Measurements from ENCODE around the gene CMA1.
"Not testable (repeated sequence)": the region's sequence is repeated elsewhere in the genome, so short reads cannot be mapped to it uniquely, and the experiment has no call there.

Gene CMA1

GRCh38 chr14:24508155-24508840 lies at the start of gene CMA1:
CMA1 (minus strand) TSS chr14:24508265; CDS start chr14:24508235, 30 bp downstream.
- ATAC-seq (replicated peaks; ENCODE audit: extremely low read depth, poor library complexity, severe bottlenecking) (no peak), DNase-seq (ENCODE audit: low spot score in 2 of 2) (no peak)
- H3K4me1 Mint-ChIP-seq = no peaks in the 10 kb centered on the region
- peaks cover 64% of the 10 kb centered on the region for H3K27me3 Mint-ChIP-seq
- no peaks in the 10 kb centered on the region for H3K36me3 Mint-ChIP-seq (ENCODE audit: insufficient read depth)
- H3K9me3 Mint-ChIP-seq = peaks cover 4% of the 10 kb centered on the region
- no peak within 1 kb of the TSS for H3K27ac Mint-ChIP-seq (ENCODE audit: low read depth)
- H3K4me3 Mint-ChIP-seq = no peak within 1 kb of the TSS

GRCh38 chr14:24556756-24557155 lies 48.7 kb upstream of the CMA1 start:
- no peak overlapping the region for H3K4me3 Mint-ChIP-seq
- no peak for DNase-seq (ENCODE audit: low spot score in 2 of 2)
- no peaks in the 10 kb centered on the region for H3K4me1 Mint-ChIP-seq
- peaks cover 4% of the 10 kb centered on the region for H3K9me3 Mint-ChIP-seq
- no peak for ATAC-seq (replicated peaks; ENCODE audit: extremely low read depth, poor library complexity, severe bottlenecking)
- no peaks in the 10 kb centered on the region for H3K36me3 Mint-ChIP-seq (ENCODE audit: insufficient read depth)
- H3K27me3 Mint-ChIP-seq = peaks cover 35% of the 10 kb centered on the region
- no peak overlapping the region for H3K27ac Mint-ChIP-seq (ENCODE audit: low read depth)

GRCh38 chr14:24549064-24549463 lies 41.0 kb upstream of the CMA1 start:
- Mint-ChIP-seq H3K9me3 (peaks cover 35% of the 10 kb centered on the region), H3K27me3 (peaks cover 29% of the 10 kb centered on the region)
- not testable (repeated sequence) for H3K27ac Mint-ChIP-seq (ENCODE audit: low read depth); H3K4me1 Mint-ChIP-seq; H3K4me3 Mint-ChIP-seq; DNase-seq (ENCODE audit: low spot score in 2 of 2); H3K36me3 Mint-ChIP-seq (ENCODE audit: insufficient read depth); ATAC-seq (replicated peaks; ENCODE audit: extremely low read depth, poor library complexity, severe bottlenecking)

GRCh38 chr14:24542346-24542936 lies 34.4 kb upstream of the CMA1 start:
- Mint-ChIP-seq H3K36me3 (ENCODE audit: insufficient read depth) (peaks cover 3% of the 10 kb centered on the region), H3K27ac (ENCODE audit: low read depth) (no peak overlapping the region), H3K9me3 (peaks cover 7% of the 10 kb centered on the region), H3K4me3 (no peak overlapping the region), H3K4me1 (no peaks in the 10 kb centered on the region), H3K27me3 (peaks cover 59% of the 10 kb centered on the region)
- ATAC-seq (replicated peaks; ENCODE audit: extremely low read depth, poor library complexity, severe bottlenecking) = no peak
- DNase-seq (ENCODE audit: low spot score in 2 of 2) = no peak

GRCh38 chr14:24535737-24536136 lies 27.7 kb upstream of the CMA1 start:
- ATAC-seq (replicated peaks; ENCODE audit: extremely low read depth, poor library complexity, severe bottlenecking) (no peak), DNase-seq (ENCODE audit: low spot score in 2 of 2) (no peak)
- H3K27ac Mint-ChIP-seq (ENCODE audit: low read depth) = no peak overlapping the region

GRCh38 chr14:24534286-24534685 lies 26.2 kb upstream of the CMA1 start:
- H3K4me3 Mint-ChIP-seq = no peak overlapping the region
- peaks cover 8% of the 10 kb centered on the region for H3K4me1 Mint-ChIP-seq
- no peak for DNase-seq (ENCODE audit: low spot score in 2 of 2)
- H3K27ac Mint-ChIP-seq (ENCODE audit: low read depth) = no peak overlapping the region
- ATAC-seq (replicated peaks; ENCODE audit: extremely low read depth, poor library complexity, severe bottlenecking) = no peak
- H3K27me3 Mint-ChIP-seq = peaks cover 20% of the 10 kb centered on the region
- H3K9me3 Mint-ChIP-seq = no peaks in the 10 kb centered on the region
- no peaks in the 10 kb centered on the region for H3K36me3 Mint-ChIP-seq (ENCODE audit: insufficient read depth)

More at GRCh38 chr14:24535737-24536136, 27.7 kb upstream of the CMA1 start:
- Mint-ChIP-seq H3K4me1 (peaks cover 8% of the 10 kb centered on the region), H3K4me3 (no peak overlapping the region), H3K9me3 (no peaks in the 10 kb centered on the region), H3K27me3 (peaks cover 35% of the 10 kb centered on the region), H3K36me3 (ENCODE audit: insufficient read depth) (no peaks in the 10 kb centered on the region)

- not testable (repeated sequence) for H3K9me3 Mint-ChIP-seq; ATAC-seq (replicated peaks; ENCODE audit: extremely low read depth, poor library complexity, severe bottlenecking); H3K4me3 Mint-ChIP-seq; DNase-seq (ENCODE audit: low spot score in 2 of 2); H3K4me1 Mint-ChIP-seq; H3K27ac Mint-ChIP-seq (ENCODE audit: low read depth); H3K36me3 Mint-ChIP-seq (ENCODE audit: insufficient read depth)
- peaks cover 61% of the 10 kb centered on the region for H3K27me3 Mint-ChIP-seq
Measured at GRCh38 chr14:24525877-24526620, 18.0 kb upstream of the CMA1 start.

- ATAC-seq (replicated peaks; ENCODE audit: extremely low read depth, poor library complexity, severe bottlenecking) (no peak), DNase-seq (ENCODE audit: low spot score in 2 of 2) (no peak)
- no peaks in the 10 kb centered on the region for H3K9me3 Mint-ChIP-seq
- H3K36me3 Mint-ChIP-seq (ENCODE audit: insufficient read depth) = no peaks in the 10 kb centered on the region
- H3K27ac Mint-ChIP-seq (ENCODE audit: low read depth) = no peak overlapping the region
- H3K4me1 Mint-ChIP-seq = no peaks in the 10 kb centered on the region
- H3K27me3 Mint-ChIP-seq = peaks cover 31% of the 10 kb centered on the region
- no peak overlapping the region for H3K4me3 Mint-ChIP-seq
Measured at GRCh38 chr14:24518851-24519250, 10.8 kb upstream of the CMA1 start.

- H3K4me3 Mint-ChIP-seq = no peak overlapping the region
- peaks cover 28% of the 10 kb centered on the region for H3K27me3 Mint-ChIP-seq
- ATAC-seq (replicated peaks; ENCODE audit: extremely low read depth, poor library complexity, severe bottlenecking) = no peak
- peaks cover 4% of the 10 kb centered on the region for H3K9me3 Mint-ChIP-seq
- no peaks in the 10 kb centered on the region for H3K4me1 Mint-ChIP-seq
- H3K36me3 Mint-ChIP-seq (ENCODE audit: insufficient read depth) = no peaks in the 10 kb centered on the region
- no peak overlapping the region for H3K27ac Mint-ChIP-seq (ENCODE audit: low read depth)
- no peak for DNase-seq (ENCODE audit: low spot score in 2 of 2)
Measured at GRCh38 chr14:24514209-24514608, 6.1 kb upstream of the CMA1 start.

GRCh38 chr14:24513009-24513408 lies 4.9 kb upstream of the CMA1 start:
- H3K4me1 Mint-ChIP-seq = no peaks in the 10 kb centered on the region
- no peak overlapping the region for H3K27ac Mint-ChIP-seq (ENCODE audit: low read depth)
- H3K9me3 Mint-ChIP-seq = peaks cover 4% of the 10 kb centered on the region
- peaks cover 40% of the 10 kb centered on the region for H3K27me3 Mint-ChIP-seq
- DNase-seq (ENCODE audit: low spot score in 2 of 2) (no peak), ATAC-seq (replicated peaks; ENCODE audit: extremely low read depth, poor library complexity, severe bottlenecking) (no peak)
- H3K4me3 Mint-ChIP-seq = no peak overlapping the region
- H3K36me3 Mint-ChIP-seq (ENCODE audit: insufficient read depth) = no peaks in the 10 kb centered on the region

- Mint-ChIP-seq H3K4me1 (no peaks in the 10 kb centered on the region), H3K27ac (ENCODE audit: low read depth) (no peak overlapping the region), H3K4me3 (no peak overlapping the region), H3K27me3 (peaks cover 65% of the 10 kb centered on the region), H3K9me3 (no peaks in the 10 kb centered on the region), H3K36me3 (ENCODE audit: insufficient read depth) (no peaks in the 10 kb centered on the region)
- ATAC-seq (replicated peaks; ENCODE audit: extremely low read depth, poor library complexity, severe bottlenecking) (no peak), DNase-seq (ENCODE audit: low spot score in 2 of 2) (no peak)
Measured at GRCh38 chr14:24506443-24506842, 1.6 kb downstream of the CMA1 start.

- DNase-seq (ENCODE audit: low spot score in 2 of 2) (no peak), ATAC-seq (replicated peaks; ENCODE audit: extremely low read depth, poor library complexity, severe bottlenecking) (no peak)
- Mint-ChIP-seq H3K9me3 (no peaks in the 10 kb centered on the region), H3K27ac (ENCODE audit: low read depth) (no peak overlapping the region), H3K4me3 (no peak overlapping the region), H3K36me3 (ENCODE audit: insufficient read depth) (no peaks in the 10 kb centered on the region), H3K4me1 (no peaks in the 10 kb centered on the region), H3K27me3 (peaks cover 63% of the 10 kb centered on the region)
Measured at GRCh38 chr14:24504425-24504950, 3.6 kb downstream of the CMA1 start.

Measured in central memory CD8-positive, alpha-beta T cell (primary cell).